Neural cell (in vitro differentiated cells): ENCODE results near the gene HDAC11. TPM values are rescaled to one million over a fixed set of nuclear protein-coding genes. Genes with fewer than 3 reads are reported as not detected.

Experiments used
- H2AFZ ChIP-seq: fragments of 200-600, 300-800 bp; sonication (generic), shearing (Covaris generic); 2 replicates; pipeline ENCODE4 v1.6.0; 2014; ENCODE audit warnings: low read depth, mild to moderate bottlenecking, antibody characterized with exemption, low read length, moderate library complexity
- H3F3A ChIP-seq: fragments of 200-600 bp; shearing (Covaris generic); 2 replicates; pipeline ENCODE4 v1.6.1; 2016; ENCODE audit warnings: mild to moderate bottlenecking, moderate library complexity, mixed read lengths, antibody characterized with exemption, low read length; ENCODE audit not compliant: insufficient read depth, poor library complexity, severe bottlenecking
- H3K27ac ChIP-seq: fragments of 200-600, 300-800 bp; sonication (generic), shearing (Covaris generic); 2 replicates; pipeline ENCODE4 v1.5.1; 2014; ENCODE audit warnings: mild to moderate bottlenecking, low read length, moderate library complexity
- H3K27me3 ChIP-seq: fragments of 300-800, 200-600 bp; sonication (generic), shearing (Covaris generic); 2 replicates; pipeline ENCODE4 v1.6.0; 2014; ENCODE audit warnings: mild to moderate bottlenecking, low read depth, low read length, moderate library complexity; ENCODE audit not compliant: insufficient read depth
- H3K36me3 ChIP-seq: fragments of 300-800, 200-600 bp; sonication (generic), shearing (Covaris generic); 2 replicates; pipeline ENCODE4 v1.5.1; 2014; ENCODE audit warnings: mild to moderate bottlenecking, antibody characterized with exemption, low read length, moderate library complexity; ENCODE audit not compliant: insufficient read depth
- H3K4me2 ChIP-seq: fragments of 300-800, 200-600 bp; sonication (generic), shearing (Covaris generic); 2 replicates; pipeline ENCODE4 v1.6.0; 2014; ENCODE audit warnings: mild to moderate bottlenecking, low read length
- H3K4me3 ChIP-seq: fragments of 300-800, 200-600 bp; sonication (generic), shearing (Covaris generic); 2 replicates; pipeline ENCODE4 v1.5.1; 2014; ENCODE audit warnings: mild to moderate bottlenecking, low read length, moderate library complexity
- H3K79me2 ChIP-seq: fragments of 200-600 bp; shearing (Covaris generic); replicated peaks from 2 replicates; pipeline ENCODE4 v1.6.0; 2014; ENCODE audit warnings: mild to moderate bottlenecking, low read length, moderate library complexity; ENCODE audit not compliant: insufficient read depth
- H3K9ac ChIP-seq: fragments of 300-800, 200-600 bp; sonication (generic), shearing (Covaris generic); 2 replicates; pipeline ENCODE4 v1.6.1; 2016; ENCODE audit warnings: mild to moderate bottlenecking, low read length, mixed read lengths
- H3K9me2 ChIP-seq: fragments of 200-600 bp; shearing (Covaris generic); 2 replicates; pipeline ENCODE4 v1.6.1; 2016; ENCODE audit warnings: mild to moderate bottlenecking, low read length, mixed read lengths; ENCODE audit not compliant: insufficient read depth
- H3K9me3 ChIP-seq: fragments of 200-600, 300-800 bp; sonication (generic), shearing (Covaris generic); 2 replicates; pipeline ENCODE4 v1.6.1; 2016; ENCODE audit warnings: mild to moderate bottlenecking, mixed run types, low read length, moderate library complexity, mixed read lengths
- H4K20me1 ChIP-seq: fragments of 200-600 bp; shearing (Covaris generic); 2 replicates; pipeline ENCODE4 v1.6.1; 2016; ENCODE audit warnings: mild to moderate bottlenecking, mixed run types; ENCODE audit not compliant: insufficient read depth
- CTCF ChIP-seq: fragments of 450-650 bp; IDR thresholded peaks from 2 replicates; pipeline ENCODE4 v1.5.1; 2014; ENCODE audit warnings: antibody characterized with exemption, mild to moderate bottlenecking, moderate library complexity; ENCODE audit not compliant: poor library complexity, severe bottlenecking
- EP300 ChIP-seq: fragments of 450-650 bp; conservative IDR thresholded peaks from 2 replicates; pipeline ENCODE4 v1.6.1; 2014; ENCODE audit warnings: antibody characterized with exemption, mild to moderate bottlenecking, moderate library complexity; ENCODE audit not compliant: poor library complexity, severe bottlenecking
- EZH2 ChIP-seq: fragments of 200-600, 300-800 bp; shearing (Covaris generic), sonication (generic); IDR thresholded peaks from 2 replicates; pipeline ENCODE4 v1.6.1; 2014; ENCODE audit warnings: antibody characterized with exemption, low read length, borderline replicate concordance, mild to moderate bottlenecking; ENCODE audit not compliant: insufficient read depth, poor library complexity, severe bottlenecking
- MXI1 ChIP-seq: fragments of 450-650 bp; conservative IDR thresholded peaks from 2 replicates; pipeline ENCODE4 v1.6.1; 2014; ENCODE audit warnings: antibody characterized with exemption, mild to moderate bottlenecking; ENCODE audit not compliant: poor library complexity, severe bottlenecking
- POLR2AphosphoS5 ChIP-seq: IDR thresholded peaks from 2 replicates; pipeline ENCODE4 v1.6.1; 2012
- RAD21 ChIP-seq: fragments of 450-650 bp; conservative IDR thresholded peaks from 2 replicates; pipeline ENCODE4 v1.6.1; 2014; ENCODE audit warnings: antibody characterized with exemption, mild to moderate bottlenecking, moderate library complexity
- REST ChIP-seq: IDR thresholded peaks from 2 replicates; pipeline ENCODE4 v1.6.1; 2012; ENCODE audit warnings: borderline replicate concordance
- SMC3 ChIP-seq: fragments of 450-650 bp; conservative IDR thresholded peaks from 2 replicates; pipeline ENCODE4 v1.6.1; 2014; ENCODE audit warnings: antibody characterized with exemption, mild to moderate bottlenecking, moderate library complexity; ENCODE audit not compliant: poor library complexity
- TAF1 ChIP-seq: IDR thresholded peaks from 2 replicates; pipeline ENCODE4 v1.6.1; 2012; ENCODE audit warnings: low read depth
- polyA plus RNA-seq: library from polyadenylated mRNA; depleted of rRNA; stranded (reverse); fragments of >200 nt; gene quantifications from 2 replicates; pipeline ENCODE4 v1.2.3, GENCODE V29; 2014

Gene HDAC11
- polyA plus RNA-seq, 1 donor from 2014 or later: 14.8 TPM

GRCh38 chr3:13542142-13542541 is 62.0 kb downstream of the HDAC11 start:
- H3K9ac ChIP-seq: no peak overlapping the region
- no peak overlapping the region for H2AFZ ChIP-seq
- H3K9me3 ChIP-seq: no peaks in the 10 kb centered on the region

GRCh38 chr3:13543253-13543652 is 63.1 kb downstream of the HDAC11 start:
- Histone ChIP-seq H3K27me3 (peaks cover 2% of the 10 kb centered on the region), H3K9me2 (no peaks in the 10 kb centered on the region), H3K9me3 (no peaks in the 10 kb centered on the region), H4K20me1 (no peaks in the 10 kb centered on the region), H2AFZ (no peak overlapping the region), H3K79me2 (no peaks in the 10 kb centered on the region), H3K4me2 (no peak overlapping the region), H3K27ac (no peak overlapping the region), H3K36me3 (no peaks in the 10 kb centered on the region), H3K9ac (no peak overlapping the region), H3K4me3 (no peak overlapping the region), H3F3A (no peaks in the 10 kb centered on the region)
- no peak for TF ChIP-seq CTCF
- no peak for TF ChIP-seq TAF1
- no peak for TF ChIP-seq RAD21
- no peak for TF ChIP-seq EP300
- no peak for TF ChIP-seq POLR2AphosphoS5
- no peak for TF ChIP-seq MXI1
- TF ChIP-seq EZH2: no peak
- no peak for TF ChIP-seq SMC3

More at GRCh38 chr3:13542142-13542541, 62.0 kb downstream of the HDAC11 start:
- no peaks in the 10 kb centered on the region for H3K9me2 ChIP-seq
- H3K79me2 ChIP-seq: no peaks in the 10 kb centered on the region
- no peak overlapping the region for H3K4me3 ChIP-seq
- H4K20me1 ChIP-seq: no peaks in the 10 kb centered on the region
- H3F3A ChIP-seq: no peaks in the 10 kb centered on the region
- H3K36me3 ChIP-seq: no peaks in the 10 kb centered on the region
- H3K27ac ChIP-seq: no peak overlapping the region
- TF ChIP-seq POLR2AphosphoS5 (no peak), MXI1 (no peak), TAF1 (no peak), REST (no peak), CTCF (no peak), RAD21 (no peak), EZH2 (no peak), EP300 (no peak), SMC3 (no peak)
- H3K4me2 ChIP-seq: no peak overlapping the region
- H3K27me3 ChIP-seq: no peaks in the 10 kb centered on the region
